MM.1S (cell line): ENCODE data around the gene RYR2.

Experiments
- CTCF ChIP-seq: fragments of 300-600 bp; sonication (generic); IDR thresholded peaks from 2 replicates; pipeline ENCODE4 v1.5.1; 2016; ENCODE audit warnings: antibody characterized with exemption, low read length, mixed read lengths
- EZH2 ChIP-seq: fragments of 300-600 bp; sonication (generic); optimal IDR thresholded peaks from 2 replicates; pipeline ENCODE3; 2017; ENCODE audit warnings: low read depth, mild to moderate bottlenecking, antibody characterized with exemption, low read length, mixed read lengths

GRCh38 chr1:237834048-237834447 is 792.1 kb downstream of the RYR2 start:
- no peak for TF ChIP-seq EZH2
- TF ChIP-seq CTCF, result no peak
